Renal cortex interstitium (tissue), 15 donors: Measurements from ENCODE around the gene LRRC3C. TPM values are rescaled to one million over a fixed set of nuclear protein-coding genes. Genes with fewer than 3 reads are reported as not detected.
"Not testable (repeated sequence)": the region's sequence is repeated elsewhere in the genome, so short reads cannot be mapped to it uniquely, and the experiment has no call there.

Source experiments
- DNase-seq, 11 donors: peaks; one replicate each; pipeline ENCODE4 v3.0.0-alpha.2; 2013; ENCODE audit warnings: low read depth in 9 of 11, low spot score in 4 of 11; ENCODE audit errors: extremely low read depth in 1 of 11
- long read RNA-seq, 16 experiments: transcript quantifications; one replicate each; lab custom pipeline, GENCODE V29; 2026
- polyA plus RNA-seq, 3 donors: library from polyadenylated mRNA; unstranded; fragments of 120-200 nt; gene quantifications; one replicate each; pipeline ENCODE4 v1.2.1, GENCODE V29; 2013; ENCODE audit not compliant: insufficient read length in 3 of 3

LRRC3C gene, protein sequence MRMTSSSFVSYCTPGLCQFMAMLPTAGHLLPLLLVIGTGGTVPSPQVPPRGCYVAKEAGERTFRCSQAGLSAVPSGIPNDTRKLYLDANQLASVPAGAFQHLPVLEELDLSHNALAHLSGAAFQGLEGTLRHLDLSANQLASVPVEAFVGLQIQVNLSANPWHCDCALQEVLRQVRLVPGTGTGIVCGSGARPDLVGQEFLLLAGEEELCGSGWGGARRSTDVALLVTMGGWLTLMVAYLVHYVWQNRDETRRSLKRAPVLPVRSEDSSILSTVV
- polyA plus RNA-seq: under 1 TPM in 1 of 3 donors, not detected in 2; 0.11 TPM
- long read RNA-seq, donor 1: 0 reads
- long read RNA-seq, donor 2: 0 reads
- long read RNA-seq, donor 3: 0 reads
- long read RNA-seq, donor 4: 0 reads
- long read RNA-seq, donor 5: 0 reads
- long read RNA-seq, donor 6: 0 reads
- long read RNA-seq, donor 7: 0 reads
- long read RNA-seq, donor 8: 0 reads
- long read RNA-seq, donor 9: 0 reads
- long read RNA-seq, donor 10: 0 reads
- long read RNA-seq, donor 11: 0 reads
- long read RNA-seq, donor 12: 0 reads
- long read RNA-seq, donor 13: 0 reads
- long read RNA-seq, donor 14: 0 reads
- long read RNA-seq, donor 15: 0 reads
- long read RNA-seq, donor 16: 0 reads

DNA sequence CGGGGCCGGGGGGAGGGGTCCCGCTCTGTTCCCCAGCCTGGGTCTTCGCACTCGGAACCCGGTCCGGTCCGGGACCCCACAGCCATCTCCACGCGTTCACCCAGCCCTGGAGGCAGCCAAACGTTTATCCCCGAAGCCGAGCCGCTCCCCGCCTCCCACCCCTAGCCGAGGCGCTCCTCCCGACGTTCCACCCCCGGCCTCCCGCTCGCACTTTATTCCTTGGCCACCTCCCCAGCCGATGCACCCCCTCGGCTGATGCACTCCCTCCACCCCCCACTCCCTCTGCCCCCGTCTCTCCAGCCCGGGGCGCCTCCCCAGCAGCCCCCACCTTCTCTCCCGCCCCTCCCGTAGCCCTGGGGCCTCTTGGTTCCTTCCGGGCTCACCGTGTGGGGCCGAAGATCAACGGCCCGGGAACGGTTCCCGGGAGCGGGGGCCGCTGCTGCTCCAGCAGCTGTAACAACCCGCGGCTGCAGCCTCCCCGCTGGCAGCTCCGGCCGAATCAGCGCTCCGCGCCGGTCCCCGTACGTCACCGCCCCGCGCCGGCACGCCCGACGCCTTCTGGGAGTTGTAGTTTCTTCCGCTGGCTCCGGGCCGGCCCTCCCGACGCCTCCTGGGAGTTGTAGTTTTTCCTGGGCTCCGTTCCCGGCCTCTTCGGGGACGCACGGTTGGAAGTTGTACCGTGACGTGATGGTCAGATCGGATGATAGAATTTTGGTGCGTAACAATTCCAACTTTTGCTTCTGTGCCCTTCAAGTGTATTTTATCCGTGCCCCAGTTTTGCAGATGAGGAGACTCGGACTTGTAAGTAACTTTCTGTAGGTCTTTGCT lies at the start of gene LRRC3C, which contains the start of gene ORMDL3:
Gene LRRC3C, plus strand, starts transcription at position 632 of the 828 bp plus-strand sequence. CDS start 13,792 bp downstream, outside the sequence.
Gene ORMDL3, minus strand, starts transcription at position 501 of the 828 bp plus-strand sequence. CDS start 3,398 bp downstream, outside the sequence.
- peak; percentile 78 to 93 (median 91) for DNase-seq

DNA sequence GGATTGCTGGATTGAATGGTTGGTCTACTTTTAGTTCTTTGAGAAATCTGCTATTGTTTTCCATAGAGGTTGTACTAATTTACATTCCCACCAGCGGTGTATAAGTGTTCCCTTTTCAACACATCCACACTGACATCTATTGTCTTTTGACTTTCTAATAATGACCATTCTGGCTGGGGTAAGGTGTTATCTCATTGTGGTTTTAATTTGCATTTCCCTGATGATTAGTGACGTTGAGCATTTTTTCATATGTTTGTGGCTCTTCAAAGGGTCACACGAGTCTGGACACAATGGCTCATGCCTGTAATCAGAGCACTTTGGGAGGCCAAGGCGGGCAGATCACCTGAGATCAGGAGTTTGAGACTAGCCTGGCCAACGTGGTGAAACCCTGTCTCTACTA lies 41.4 kb upstream of the LRRC3C start:
- DNase-seq: not testable (repeated sequence)

DNA sequence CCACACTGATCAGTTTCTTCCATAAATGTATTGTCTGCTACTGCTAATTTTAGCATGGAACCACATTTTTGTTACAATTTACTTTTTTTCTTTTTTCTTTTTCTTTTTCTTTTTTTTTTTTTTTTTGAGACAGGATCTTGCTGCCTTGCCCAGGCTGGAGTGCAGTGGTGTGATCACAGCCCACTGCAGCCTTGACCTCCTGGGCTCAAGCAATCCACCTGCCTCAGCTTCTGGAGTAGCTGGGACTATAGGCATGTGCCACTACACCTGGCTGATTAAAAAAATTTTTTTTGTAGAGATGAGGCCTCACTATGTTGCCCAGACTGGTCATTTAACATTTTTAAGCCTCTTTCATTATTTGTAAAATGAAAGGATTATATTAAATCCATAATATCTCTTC lies 40.5 kb upstream of the LRRC3C start:
- DNase-seq: no peak

DNA sequence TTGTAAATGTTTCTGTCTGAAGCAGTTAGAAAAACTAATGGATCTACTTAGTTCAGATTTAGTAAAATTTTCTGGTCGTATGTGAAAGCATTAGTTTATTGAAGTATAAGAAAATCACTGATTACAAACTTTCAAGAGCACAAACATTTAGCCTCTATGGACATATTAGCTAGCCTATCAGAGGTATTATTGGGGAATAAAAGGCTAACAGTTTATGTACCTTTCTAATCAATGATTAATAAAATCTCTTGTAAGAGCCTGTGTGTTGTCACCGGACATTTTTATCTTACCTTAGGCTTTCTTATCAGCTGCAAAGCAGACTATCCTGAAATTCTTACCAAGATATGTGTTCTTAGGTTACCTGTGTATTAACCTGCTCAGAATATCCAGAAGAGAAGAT lies 38.3 kb upstream of the LRRC3C start:
- DNase-seq: no peak

DNA sequence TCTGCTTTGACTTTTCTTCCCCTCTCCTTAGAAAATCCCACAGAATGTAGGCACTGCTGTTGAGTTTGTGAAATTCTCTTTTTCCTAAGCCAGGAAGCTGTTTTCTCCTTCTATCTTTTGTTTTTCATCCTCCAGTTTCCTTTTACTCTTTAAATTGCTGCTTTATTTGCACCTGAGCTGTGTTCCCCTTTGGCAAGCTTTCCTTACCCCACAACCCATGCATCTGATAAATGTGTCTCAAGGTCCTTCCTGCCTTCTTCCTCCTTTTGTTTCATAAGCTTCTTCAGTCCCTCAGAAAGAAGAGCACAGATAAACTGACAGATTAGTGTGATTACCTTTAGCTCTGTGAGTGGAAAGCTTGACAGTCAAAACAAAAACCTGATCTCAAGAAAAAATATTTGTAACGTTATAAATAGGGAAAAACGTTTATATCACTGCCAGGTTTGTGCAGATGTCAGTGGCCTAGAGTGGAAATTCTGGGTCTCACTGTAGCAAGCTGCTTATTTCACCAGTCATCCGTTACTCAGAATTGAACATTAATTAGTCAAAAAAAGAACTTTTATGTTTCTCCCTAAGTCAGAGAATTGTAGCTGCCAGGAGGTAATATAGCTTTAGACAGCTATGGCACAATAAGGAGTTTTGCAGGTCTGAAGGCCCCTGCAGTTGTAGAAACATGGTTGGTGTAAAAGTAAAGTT lies 32.7 kb upstream of the LRRC3C start:
- DNase-seq: no peak

DNA sequence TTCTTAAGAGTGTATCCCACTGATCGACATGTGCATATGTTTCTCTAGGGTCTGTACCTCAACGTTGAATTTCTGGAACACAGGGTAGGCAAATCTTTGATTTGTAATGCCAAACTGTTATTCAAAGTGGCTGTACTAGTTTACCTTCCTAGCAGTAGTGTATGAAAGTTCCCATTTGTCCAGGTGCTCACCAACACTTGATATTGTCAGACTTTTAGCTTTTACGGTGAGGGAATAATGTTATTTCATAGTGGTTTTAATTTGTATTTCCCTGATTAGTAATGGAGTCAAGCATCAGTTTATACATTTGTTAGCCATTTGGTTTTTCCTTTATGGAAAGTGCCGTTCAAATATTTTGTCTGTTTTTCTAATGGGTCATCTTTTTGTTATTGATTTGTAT lies 29.4 kb upstream of the LRRC3C start:
- DNase-seq: no peak

DNA sequence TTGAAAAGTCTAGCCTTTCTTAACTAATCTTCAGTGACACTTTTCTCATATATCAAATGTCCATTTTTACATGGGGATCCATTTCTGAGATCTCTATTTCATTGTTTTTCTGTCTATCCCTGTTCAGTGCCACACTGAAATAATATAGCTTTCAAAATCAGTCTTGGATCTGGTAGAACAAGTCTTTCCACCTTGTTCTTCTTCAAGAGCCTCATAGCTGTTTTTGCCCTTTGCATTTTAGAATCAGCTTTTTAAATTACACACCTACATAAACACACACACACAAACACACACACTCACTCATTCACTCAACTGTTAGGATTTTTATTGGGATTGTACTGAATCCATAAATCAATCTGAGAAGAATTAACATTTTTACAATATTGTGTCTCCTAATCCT lies 28.3 kb upstream of the LRRC3C start:
- DNase-seq: no peak

DNA sequence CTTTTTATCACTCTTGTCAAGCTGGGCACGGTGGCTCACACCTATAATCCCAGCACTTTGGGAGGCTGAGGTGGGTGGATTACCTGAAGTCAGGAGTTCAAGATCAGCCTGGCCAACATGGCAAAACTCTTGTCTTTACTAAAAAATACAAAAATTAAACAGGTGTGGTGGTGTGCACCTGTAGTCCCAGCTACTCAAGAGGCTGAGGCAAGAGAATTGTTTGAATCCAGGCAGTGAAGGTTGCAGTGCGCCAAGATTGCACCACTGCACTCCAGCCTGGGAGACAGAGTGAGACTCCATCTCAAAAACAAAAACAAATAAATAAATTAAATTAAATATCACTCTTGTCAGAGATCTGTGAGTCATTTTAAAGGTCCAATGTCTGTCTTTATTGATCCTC lies 25.5 kb upstream of the LRRC3C start:
- DNase-seq: not testable (repeated sequence)

DNA sequence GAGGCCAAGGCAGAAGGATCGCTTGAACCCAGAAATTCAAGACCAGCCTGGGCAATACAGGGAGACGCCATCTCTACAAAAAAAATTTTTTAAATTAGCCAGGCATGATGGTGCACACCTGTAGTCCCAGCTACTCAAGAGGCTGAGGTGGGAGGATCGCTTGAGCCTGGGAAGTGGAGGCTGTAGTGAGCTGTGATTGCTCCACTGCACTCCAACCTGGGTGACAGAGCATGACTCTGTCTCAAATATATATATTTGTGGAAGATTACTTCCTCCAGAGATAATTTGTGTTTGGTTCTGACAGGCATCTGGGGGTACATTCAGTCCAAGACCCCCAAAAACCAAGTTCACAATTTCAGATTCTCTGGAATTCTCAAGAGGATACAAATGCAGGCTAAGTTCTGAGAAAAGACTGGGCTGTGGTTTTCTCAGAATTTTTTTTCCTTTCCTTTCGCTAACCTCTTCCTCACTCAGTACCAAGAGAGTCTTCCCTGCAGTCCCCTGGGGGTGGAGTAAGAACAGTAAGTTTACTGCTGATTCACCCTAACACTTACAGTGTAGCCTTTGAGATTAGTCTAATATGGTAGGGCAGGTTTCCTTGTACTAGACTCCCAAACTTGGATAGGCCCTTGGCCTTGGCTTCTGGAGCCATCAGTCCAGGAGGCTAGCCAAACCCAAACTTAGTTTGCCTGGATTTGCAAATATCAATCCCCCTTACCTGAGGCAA lies 24.2 kb upstream of the LRRC3C start:
- no peak for DNase-seq

DNA sequence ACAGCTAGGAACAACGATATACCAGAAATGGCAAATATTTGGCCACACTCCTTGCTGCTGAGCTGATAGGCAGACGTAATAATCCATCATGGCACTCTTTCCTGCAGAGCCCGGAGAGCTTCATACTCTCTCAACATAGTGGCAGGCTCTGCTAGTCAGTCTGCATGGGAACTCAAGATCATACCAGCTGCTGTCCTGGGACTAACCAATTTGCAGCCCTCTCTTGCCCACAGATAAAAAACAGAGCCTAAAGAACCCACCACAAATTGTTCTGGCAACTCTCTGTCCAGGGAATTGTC lies 22.6 kb upstream of the LRRC3C start:
- no peak for DNase-seq

DNA sequence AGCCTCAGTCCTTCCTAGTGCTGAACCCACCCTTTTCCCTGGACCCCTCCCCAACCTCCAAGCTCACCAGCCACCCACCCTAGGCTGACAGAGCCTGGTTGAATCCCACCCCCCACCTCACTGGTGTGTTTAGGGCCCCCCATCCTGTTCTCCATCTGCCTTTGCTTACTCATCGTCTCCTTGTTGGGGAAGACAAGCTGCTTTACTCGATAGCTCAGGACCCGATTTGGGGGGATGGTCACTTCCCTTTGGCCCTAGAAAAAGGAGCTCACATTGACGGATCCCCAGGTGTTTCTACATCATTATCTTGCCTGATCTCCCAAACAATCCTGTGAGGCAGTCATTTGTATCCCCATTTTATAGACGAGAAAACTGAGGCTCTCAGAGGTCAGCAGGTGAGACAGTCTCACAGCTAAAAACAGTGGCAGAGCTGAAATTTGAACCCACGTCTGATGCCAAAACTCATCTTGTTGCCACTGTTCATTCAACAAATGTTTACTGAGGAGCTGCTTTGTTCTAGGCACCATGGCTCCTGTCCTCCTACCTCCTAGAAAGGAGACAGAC lies 18.7 kb upstream of the LRRC3C start:
- no peak for DNase-seq

DNA sequence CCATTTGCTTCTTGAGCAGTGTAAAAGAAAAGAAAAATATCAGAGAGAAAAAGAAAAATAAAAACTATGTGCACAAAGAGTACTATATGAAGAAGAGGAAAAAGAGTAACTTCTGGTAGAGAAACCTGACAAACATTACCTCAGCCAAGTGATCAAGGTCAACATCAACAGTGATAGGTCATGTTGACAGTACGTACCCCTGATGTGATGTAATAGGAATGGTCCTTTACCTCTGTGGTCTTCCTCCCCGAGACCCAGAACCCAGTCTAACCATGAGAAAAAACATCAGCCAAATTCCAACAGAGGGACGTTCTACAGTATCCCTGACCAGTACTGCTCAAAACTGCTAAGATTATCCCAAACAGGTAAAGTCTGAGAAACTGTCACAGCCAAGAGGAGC lies 13.5 kb upstream of the LRRC3C start:
- DNase-seq: no peak

DNA sequence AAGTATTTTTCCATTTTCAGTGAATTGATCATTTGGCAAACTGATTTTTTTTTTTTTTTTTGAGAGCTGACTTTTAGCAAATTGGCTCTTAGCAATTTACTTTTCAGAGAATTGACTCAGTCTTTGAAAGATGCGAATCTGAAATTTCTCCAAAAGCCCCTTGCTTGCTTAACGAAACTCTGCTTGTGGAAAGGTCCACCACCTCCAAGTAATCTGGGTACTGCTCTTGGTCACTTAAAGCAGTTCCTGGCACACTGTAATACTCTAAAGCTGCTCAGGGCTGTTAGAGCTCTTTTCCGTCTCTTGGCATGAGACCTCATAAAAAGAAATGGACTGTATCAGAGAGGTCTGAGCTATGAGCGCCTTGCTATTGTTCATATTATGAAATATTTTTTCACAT lies 12.0 kb upstream of the LRRC3C start:
- no peak for DNase-seq

DNA sequence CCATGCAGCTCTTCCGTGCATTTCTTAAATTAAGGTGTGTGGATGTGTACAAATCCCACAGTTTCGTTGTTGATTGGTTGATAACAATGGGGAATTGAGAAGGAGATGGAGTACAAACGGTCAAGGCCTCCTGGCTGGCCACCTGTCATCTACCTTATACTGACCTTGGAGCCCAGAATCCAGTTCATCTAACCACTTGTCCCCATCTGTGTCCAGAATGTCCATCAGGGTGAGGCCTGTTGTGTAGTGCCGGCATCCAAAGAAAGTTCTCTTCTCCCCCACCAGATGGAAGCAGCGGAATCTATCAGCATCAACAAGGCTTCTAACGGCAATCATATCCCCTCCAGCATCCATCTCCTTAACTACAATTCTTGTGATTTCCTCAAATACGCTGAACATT lies 10.6 kb upstream of the LRRC3C start:
- DNase-seq: no peak

DNA sequence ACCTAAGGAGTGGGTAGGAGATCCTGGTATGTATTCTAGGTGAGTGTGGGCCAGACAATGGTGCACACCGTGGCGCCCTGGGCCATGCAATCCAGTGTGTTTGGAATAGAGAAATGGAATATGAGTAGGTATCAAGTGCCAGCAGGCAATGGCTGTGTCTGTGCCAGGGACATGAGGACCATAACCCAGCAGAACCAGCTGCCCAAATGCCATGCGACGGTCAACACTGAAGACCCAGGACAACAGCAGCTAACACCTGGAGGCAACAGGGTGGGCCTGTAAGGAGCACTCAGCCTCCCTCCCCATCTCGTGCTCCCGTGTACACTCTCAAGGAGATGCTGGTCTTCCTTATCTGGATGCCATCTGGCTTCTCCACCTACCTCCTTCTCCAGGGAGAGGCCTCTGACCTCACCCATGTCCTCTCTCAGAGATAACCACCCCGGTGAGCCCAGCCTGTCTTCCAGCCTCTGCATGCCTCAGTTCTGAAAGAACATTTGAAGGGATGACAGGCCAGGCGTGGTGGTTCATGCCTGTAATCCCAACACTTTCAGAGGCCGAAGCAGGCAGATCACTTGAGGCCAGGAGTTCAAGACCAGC lies 8.3 kb upstream of the LRRC3C start:
- no peak for DNase-seq

DNA sequence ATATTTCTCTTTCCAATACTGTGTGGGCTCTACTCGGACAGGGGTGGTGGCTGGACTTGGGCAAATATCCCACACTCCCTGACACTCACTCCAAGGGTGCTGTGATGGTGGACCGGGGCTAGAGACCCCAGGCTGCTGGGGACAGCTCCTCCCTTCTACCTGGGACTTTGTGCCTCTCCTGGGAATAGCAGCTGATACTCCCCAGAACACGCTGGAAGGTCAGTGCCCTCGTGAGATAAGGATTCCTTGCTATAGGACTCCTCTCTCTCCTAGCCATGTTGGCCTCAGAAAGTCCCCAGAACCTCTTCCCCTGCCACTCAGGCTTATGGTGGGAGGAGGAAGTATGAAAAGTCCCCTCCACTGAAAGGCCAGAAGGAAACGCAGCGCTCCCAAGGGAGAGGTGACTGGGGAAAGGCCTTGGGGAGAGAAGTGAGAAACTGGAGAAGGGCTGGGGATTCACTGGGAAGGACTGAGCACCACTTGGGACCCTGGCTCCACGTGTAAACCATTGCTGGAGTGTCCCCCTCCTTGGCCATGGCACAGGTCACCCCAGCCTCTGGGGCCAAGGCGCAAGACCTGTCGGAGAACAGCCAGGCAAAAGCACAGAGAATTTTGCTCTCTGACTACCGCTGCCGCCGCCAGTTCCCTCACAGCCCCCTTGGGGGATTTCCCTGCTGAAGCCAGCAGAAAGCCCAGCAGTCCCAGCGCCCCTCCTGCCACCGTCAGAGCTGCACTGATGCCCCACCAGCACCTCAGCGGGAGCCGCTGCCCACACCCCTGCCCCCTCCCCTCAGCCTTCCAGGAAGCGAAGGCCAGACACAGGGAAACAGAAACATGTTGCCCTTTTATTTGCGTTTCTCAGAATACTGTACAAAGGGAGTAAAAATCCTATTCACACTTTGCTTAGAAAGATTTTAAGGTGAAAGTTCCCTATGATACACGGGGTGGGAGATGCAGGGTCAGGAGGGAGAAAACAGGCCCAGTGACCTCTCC lies 7.0 kb upstream of the LRRC3C start:
- DNase-seq: no peak

DNA sequence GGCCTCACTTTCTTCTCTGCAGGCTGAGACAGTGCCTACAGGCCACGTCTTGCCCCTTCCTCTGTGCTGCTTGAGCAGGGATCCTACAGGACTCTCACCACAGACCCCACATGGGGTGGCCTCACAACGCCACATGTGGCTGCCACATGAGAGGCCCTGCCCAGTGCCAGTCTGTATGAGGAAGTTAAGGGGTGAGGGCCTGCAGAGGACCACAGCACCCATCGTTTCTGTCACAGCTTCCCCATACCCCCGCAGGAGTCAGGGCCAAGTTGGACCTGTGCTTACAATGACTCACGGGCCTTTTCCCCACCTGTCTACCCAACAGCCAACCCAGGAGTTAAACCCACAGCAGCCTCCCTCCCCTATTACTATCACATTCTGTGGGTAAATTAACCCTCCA lies 6.2 kb upstream of the LRRC3C start:
- DNase-seq: no peak
